Mesothelial cell of epicardium (in vitro differentiated cells): ENCODE measurements around the gene SCIMP. TPM values are rescaled to one million over a fixed set of nuclear protein-coding genes. Genes with fewer than 3 reads are reported as not detected.

ENCODE experiments used
- DNase-seq, 2 experiments: peaks; one replicate each; pipeline ENCODE4 v3.0.0; 2021; ENCODE audit warnings: low spot score in 2 of 2; ENCODE audit not compliant: unreplicated experiment in 2 of 2
- H3K27ac Mint-ChIP-seq: 2 replicates; pipeline ENCODE4 v1.8.0; 2021; ENCODE audit warnings: mixed read lengths
- H3K27me3 Mint-ChIP-seq: 2 replicates; pipeline ENCODE4 v1.8.0; 2021; ENCODE audit warnings: low read depth, mixed read lengths
- H3K36me3 Mint-ChIP-seq: 2 replicates; pipeline ENCODE4 v1.8.0; 2021; ENCODE audit warnings: mixed read lengths
- H3K4me1 Mint-ChIP-seq: 2 replicates; pipeline ENCODE4 v1.8.0; 2021; ENCODE audit warnings: mixed read lengths
- H3K4me3 Mint-ChIP-seq: 2 replicates; pipeline ENCODE4 v1.8.0; 2021; ENCODE audit warnings: mild to moderate bottlenecking, moderate library complexity, mixed read lengths
- H3K9me3 Mint-ChIP-seq: 2 replicates; pipeline ENCODE4 v1.8.0; 2021; ENCODE audit warnings: mixed read lengths
- CTCF ChIP-seq: fragments of 200-600 bp; sonication (generic); IDR thresholded peaks from one replicate; pipeline ENCODE4 v1.5.0; 2021; ENCODE audit warnings: antibody characterized with exemption; ENCODE audit not compliant: unreplicated experiment
- total RNA-seq: library from RNA; stranded (reverse); gene quantifications from 3 replicates; pipeline ENCODE4 v1.2.1, GENCODE V29; 2021

SCIMP gene
- total RNA-seq, 1 donor from 2014 or later = not detected

GRCh38 chr17:5269241-5269960, 34.7 kb upstream of the SCIMP start:
- Mint-ChIP-seq H3K9me3 (peaks cover 4% of the 10 kb centered on the region), H3K36me3 (no peaks in the 10 kb centered on the region), H3K27ac (no peak overlapping the region), H3K4me1 (no peaks in the 10 kb centered on the region), H3K4me3 (no peak overlapping the region), H3K27me3 (no peaks in the 10 kb centered on the region)
- no peak for DNase-seq
- no peak for TF ChIP-seq CTCF

GRCh38 chr17:5264893-5265292, 30.2 kb upstream of the SCIMP start:
- TF ChIP-seq CTCF = no peak
- DNase-seq = no peak
- Mint-ChIP-seq H3K4me1 (no peaks in the 10 kb centered on the region), H3K27ac (no peak overlapping the region), H3K27me3 (no peaks in the 10 kb centered on the region), H3K9me3 (peaks cover 4% of the 10 kb centered on the region), H3K36me3 (no peaks in the 10 kb centered on the region), H3K4me3 (no peak overlapping the region)

- DNase-seq = no peak
- H3K9me3 Mint-ChIP-seq = peaks cover 4% of the 10 kb centered on the region
- H3K27me3 Mint-ChIP-seq = no peaks in the 10 kb centered on the region
- H3K27ac Mint-ChIP-seq = no peak overlapping the region
- no peak overlapping the region for H3K4me3 Mint-ChIP-seq
- no peak for TF ChIP-seq CTCF
- no peaks in the 10 kb centered on the region for H3K36me3 Mint-ChIP-seq
- no peaks in the 10 kb centered on the region for H3K4me1 Mint-ChIP-seq
Measured at GRCh38 chr17:5263441-5263840, 28.8 kb upstream of the SCIMP start.

GRCh38 chr17:5262416-5262991, 27.8 kb upstream of the SCIMP start:
- Mint-ChIP-seq H3K4me1 (no peaks in the 10 kb centered on the region), H3K27ac (no peak overlapping the region), H3K4me3 (no peak overlapping the region), H3K9me3 (no peaks in the 10 kb centered on the region), H3K27me3 (no peaks in the 10 kb centered on the region), H3K36me3 (no peaks in the 10 kb centered on the region)
- no peak for DNase-seq
- TF ChIP-seq CTCF = no peak

- H3K9me3 Mint-ChIP-seq = no peaks in the 10 kb centered on the region
- no peaks in the 10 kb centered on the region for H3K4me1 Mint-ChIP-seq
- no peaks in the 10 kb centered on the region for H3K27me3 Mint-ChIP-seq
- H3K4me3 Mint-ChIP-seq = no peak overlapping the region
- no peak for DNase-seq
- no peak overlapping the region for H3K27ac Mint-ChIP-seq
- no peak for TF ChIP-seq CTCF
- no peaks in the 10 kb centered on the region for H3K36me3 Mint-ChIP-seq
Measured at GRCh38 chr17:5260542-5260941, 25.9 kb upstream of the SCIMP start.

- Mint-ChIP-seq H3K27ac (no peak overlapping the region), H3K4me1 (no peaks in the 10 kb centered on the region), H3K36me3 (no peaks in the 10 kb centered on the region), H3K27me3 (no peaks in the 10 kb centered on the region), H3K9me3 (no peaks in the 10 kb centered on the region), H3K4me3 (no peak overlapping the region)
- no peak for DNase-seq
- TF ChIP-seq CTCF = no peak
Measured at GRCh38 chr17:5257124-5257523, 22.5 kb upstream of the SCIMP start.
